Measurements from ENCODE around the gene RHEB.
"Not testable (repeated sequence)": the region's sequence is repeated elsewhere in the genome, so short reads cannot be mapped to it uniquely, and the experiment has no call there.

RHEB gene

DNA sequence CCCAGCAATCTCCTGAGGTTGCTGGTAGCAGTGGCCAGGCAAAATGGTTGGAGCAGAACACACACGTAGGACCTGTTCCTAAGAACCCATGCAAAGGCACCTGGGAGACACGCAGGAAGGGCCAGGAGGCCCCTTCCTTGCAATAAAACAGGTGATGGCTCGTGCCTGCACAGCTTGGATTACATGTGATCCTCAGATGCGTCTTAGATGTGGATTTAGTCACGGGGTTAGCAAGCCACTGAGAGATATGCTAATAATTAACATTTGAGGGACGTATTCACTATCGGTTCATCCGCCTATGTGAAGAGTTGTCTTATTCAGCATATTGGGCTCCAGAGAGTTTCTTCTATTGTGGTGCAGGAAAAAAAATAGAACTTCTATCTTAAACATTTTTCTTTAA, 4.6 kb upstream of the RHEB start:
- Histone ChIP-seq H3K4me1 (ENCODE audit: control insufficient read depth, insufficient read depth, low read length) (peaks cover 8% of the 10 kb centered on the region), H3K4me2 (ENCODE audit: low read length) (no peak overlapping the region), H3K4me3 (ENCODE audit: low read length) (no peak overlapping the region), H3K36me3 (ENCODE audit: insufficient read depth, low read length) (no peaks in the 10 kb centered on the region), H3K9me3 (replicated peaks; ENCODE audit: low read length) (no peaks in the 10 kb centered on the region), H3K9ac (ENCODE audit: low read depth, low read length) (no peak overlapping the region), H3K27me3 (ENCODE audit: control insufficient read depth, insufficient read depth, low read length) (no peaks in the 10 kb centered on the region)

DNA sequence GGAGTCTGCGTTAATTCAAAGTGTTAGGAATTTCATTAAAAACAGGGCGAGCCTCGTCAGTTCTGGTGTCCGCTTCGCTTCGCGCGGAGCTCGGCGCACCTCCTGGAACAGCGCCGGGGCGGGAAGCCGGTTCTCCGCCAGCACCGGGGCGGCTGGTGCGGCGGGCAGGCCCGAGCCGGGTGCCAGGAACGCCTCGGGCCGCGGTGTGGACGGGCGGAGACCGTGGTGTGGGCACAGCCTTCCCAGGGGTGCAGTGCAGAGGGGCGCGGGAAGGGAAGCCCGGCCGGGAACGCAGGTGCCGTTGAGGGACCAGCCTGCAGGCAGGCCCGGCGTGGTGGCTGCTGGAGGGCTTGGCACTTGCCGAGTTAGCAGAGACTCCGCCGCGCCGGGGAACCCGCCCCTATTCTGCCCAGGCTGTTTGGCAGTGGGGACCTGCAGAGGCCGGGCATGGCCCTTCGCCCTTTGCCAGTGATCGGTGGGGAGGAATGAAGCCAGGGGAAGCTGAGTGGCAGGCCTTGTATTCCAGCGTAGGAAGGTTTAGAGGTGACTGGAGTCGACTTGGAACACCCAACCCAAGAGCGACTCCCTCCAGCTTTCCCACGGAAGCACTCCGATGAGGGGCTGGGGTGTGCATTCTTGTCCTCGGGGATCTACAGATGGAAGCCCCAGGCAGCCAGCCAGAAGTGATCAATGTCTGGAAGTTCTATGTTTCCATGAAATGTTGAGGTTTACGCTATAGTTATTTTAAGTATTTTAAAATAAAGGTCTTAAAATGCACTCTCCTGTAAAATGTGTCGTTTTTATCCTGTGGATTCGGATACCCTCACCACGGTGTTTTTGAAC, 945 bp upstream of the RHEB start:
- Histone ChIP-seq H3K9ac (ENCODE audit: low read depth, low read length) (peak overlapping the region; percentile 84), H3K27me3 (ENCODE audit: control insufficient read depth, insufficient read depth, low read length) (no peaks in the 10 kb centered on the region)

DNA sequence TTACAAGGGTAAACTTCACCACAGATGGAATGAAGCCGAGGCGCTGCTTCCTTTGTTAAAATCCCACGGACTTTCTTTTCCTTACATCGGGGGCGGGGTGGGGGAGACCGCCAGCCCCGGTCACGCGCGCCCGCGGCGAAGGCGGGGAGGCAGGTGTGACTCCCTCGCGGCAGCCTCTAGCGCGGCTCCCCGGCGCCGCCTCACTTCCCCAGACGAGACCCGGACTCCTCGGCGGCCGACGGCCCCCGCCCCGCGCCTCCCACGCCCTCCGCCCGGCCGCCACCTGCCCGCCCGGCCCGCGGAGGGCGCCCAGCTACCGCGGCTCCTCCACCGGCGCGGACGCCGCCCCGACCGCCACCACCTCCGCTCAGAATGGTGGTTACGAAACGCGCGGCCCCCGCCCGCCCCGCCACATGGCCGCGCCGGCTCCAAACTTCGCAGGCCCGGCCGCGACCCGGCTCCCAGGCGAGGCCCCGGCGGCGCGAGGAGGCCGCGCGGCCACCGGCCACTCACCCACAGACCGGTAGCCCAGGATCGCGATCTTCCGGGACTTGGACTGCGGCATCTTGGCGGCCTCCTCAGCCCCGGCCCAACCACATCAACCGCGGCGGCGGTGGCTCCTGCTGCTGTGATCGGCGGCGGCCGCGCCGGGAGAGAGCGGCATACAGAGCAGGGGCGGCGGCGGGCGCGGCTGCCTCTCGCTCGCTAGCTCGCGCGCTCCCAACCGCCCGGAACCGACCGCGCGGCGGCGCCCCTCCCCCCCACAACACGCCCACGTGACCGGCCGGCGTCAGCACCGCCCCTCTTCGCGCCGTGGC, 539 bp downstream of the RHEB start:
- peak overlapping the region; percentile 83 for H3K4me3 ChIP-seq (ENCODE audit: low read length)
- not testable (repeated sequence) for H3K27me3 ChIP-seq (ENCODE audit: control insufficient read depth, insufficient read depth, low read length); H3K9me3 ChIP-seq (replicated peaks; ENCODE audit: low read length); H3K36me3 ChIP-seq (ENCODE audit: insufficient read depth, low read length)
- peak overlapping the region; percentile 98 for H3K9ac ChIP-seq (ENCODE audit: low read depth, low read length)
- H3K4me2 ChIP-seq (ENCODE audit: low read length): peak overlapping the region; percentile 96
- peaks cover 22% of the 10 kb centered on the region for H3K4me1 ChIP-seq (ENCODE audit: control insufficient read depth, insufficient read depth, low read length)

More for the DNA sequence above, 945 bp upstream of the RHEB start:
- Histone ChIP-seq H3K36me3 (ENCODE audit: insufficient read depth, low read length) (no peaks in the 10 kb centered on the region), H3K4me1 (ENCODE audit: control insufficient read depth, insufficient read depth, low read length) (peaks cover 22% of the 10 kb centered on the region), H3K4me2 (ENCODE audit: low read length) (peak overlapping the region; percentile 96), H3K4me3 (ENCODE audit: low read length) (peak overlapping the region; percentile 77), H3K9me3 (replicated peaks; ENCODE audit: low read length) (no peaks in the 10 kb centered on the region)

DNA sequence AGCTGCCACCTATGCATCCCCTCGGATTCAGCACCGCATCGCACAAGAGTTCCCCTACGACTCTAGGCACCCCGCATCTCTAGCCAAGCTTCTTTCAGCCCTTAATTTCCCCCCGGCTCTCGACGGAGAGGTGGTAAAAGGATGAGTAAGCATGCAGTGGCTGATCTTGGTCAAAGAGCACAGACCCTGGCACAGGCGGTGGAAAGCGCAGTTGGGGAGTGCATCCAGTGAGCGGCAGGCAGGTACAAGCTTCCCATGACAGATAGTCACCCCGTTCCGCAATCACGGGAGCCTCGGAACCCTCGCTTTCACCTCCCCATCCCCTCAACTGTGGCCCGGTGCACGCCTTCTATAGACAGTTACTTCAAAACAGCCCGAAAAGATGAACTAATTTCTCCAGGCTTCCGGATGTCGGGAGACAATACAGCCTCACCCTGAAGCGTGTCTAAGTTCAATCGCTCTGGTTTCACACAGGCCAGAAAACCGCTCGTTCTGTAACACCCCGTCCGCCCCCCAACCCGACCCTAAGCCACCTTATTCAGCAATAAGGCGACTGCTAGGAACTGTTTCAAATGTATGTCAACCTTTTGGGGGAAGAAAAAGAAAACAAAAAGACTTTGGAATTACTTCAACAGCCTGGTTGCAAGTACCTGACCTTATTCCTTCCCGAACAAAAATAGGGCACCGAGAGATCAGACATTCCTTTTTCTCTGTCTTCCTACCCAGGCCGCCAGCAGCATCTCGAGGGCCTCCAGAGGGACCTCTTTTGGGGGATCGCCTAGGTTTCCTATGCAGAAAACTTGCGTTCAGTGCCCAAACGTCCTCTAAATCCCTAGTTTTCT, 1.4 kb downstream of the RHEB start:
- peaks cover 22% of the 10 kb centered on the region for H3K4me1 ChIP-seq (ENCODE audit: control insufficient read depth, insufficient read depth, low read length)

DNA sequence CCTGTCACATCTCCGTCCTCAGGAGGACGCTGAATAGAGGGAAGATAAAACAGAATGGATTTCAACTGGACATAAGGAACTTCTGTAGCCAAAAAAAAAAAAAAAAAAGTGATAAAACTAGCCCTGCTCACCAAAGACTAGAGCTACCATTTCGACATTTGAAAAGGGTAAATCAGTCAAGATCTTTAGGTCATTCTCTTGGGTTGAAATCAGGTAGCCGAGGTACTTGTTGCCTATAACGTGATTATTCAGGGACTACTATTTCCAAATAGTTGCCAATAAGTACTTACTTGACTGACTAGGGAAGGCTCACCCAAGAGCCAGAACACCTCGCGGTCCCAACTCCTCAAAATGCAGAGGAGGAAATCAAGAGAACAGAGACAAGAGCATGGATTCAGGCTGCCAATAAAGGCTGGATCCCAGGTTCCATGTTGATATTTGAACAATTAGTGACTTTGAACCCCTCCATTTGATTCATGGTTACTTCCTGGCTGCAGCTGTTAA, 2.0 kb downstream of the RHEB start:
- Histone ChIP-seq H3K9ac (ENCODE audit: low read depth, low read length) (peak overlapping the region; percentile 98), H3K36me3 (ENCODE audit: insufficient read depth, low read length) (no peaks in the 10 kb centered on the region), H3K4me1 (ENCODE audit: control insufficient read depth, insufficient read depth, low read length) (peaks cover 22% of the 10 kb centered on the region), H3K4me3 (ENCODE audit: low read length) (peak overlapping the region; percentile 83), H3K27me3 (ENCODE audit: control insufficient read depth, insufficient read depth, low read length) (no peaks in the 10 kb centered on the region), H3K9me3 (replicated peaks; ENCODE audit: low read length) (no peaks in the 10 kb centered on the region), H3K4me2 (ENCODE audit: low read length) (peak overlapping the region; percentile 96)

More for the DNA sequence above, 1.4 kb downstream of the RHEB start:
- Histone ChIP-seq H3K27me3 (ENCODE audit: control insufficient read depth, insufficient read depth, low read length) (no peaks in the 10 kb centered on the region), H3K4me3 (ENCODE audit: low read length) (peak overlapping the region; percentile 83), H3K9me3 (replicated peaks; ENCODE audit: low read length) (no peaks in the 10 kb centered on the region), H3K36me3 (ENCODE audit: insufficient read depth, low read length) (no peaks in the 10 kb centered on the region), H3K9ac (ENCODE audit: low read depth, low read length) (peak overlapping the region; percentile 98), H3K4me2 (ENCODE audit: low read length) (peak overlapping the region; percentile 96)

DNA sequence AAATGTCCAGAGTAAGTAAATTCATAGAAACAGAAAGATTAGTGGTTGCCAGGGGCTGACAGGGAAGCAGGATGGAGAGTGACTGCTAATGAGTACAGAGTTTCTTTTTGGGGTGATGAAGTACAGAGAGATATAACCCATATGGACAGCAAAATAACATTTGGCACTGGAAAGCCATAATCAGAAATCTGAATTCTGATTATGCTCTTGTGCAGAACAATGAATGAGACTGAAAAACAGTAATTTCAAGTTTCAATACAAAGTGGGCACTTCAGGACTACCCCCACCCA, 4.5 kb downstream of the RHEB start:
- H3K27me3 ChIP-seq (ENCODE audit: control insufficient read depth, insufficient read depth, low read length): no peaks in the 10 kb centered on the region
- no peak overlapping the region for H3K4me2 ChIP-seq (ENCODE audit: low read length)
- H3K4me1 ChIP-seq (ENCODE audit: control insufficient read depth, insufficient read depth, low read length): peaks cover 16% of the 10 kb centered on the region

DNA sequence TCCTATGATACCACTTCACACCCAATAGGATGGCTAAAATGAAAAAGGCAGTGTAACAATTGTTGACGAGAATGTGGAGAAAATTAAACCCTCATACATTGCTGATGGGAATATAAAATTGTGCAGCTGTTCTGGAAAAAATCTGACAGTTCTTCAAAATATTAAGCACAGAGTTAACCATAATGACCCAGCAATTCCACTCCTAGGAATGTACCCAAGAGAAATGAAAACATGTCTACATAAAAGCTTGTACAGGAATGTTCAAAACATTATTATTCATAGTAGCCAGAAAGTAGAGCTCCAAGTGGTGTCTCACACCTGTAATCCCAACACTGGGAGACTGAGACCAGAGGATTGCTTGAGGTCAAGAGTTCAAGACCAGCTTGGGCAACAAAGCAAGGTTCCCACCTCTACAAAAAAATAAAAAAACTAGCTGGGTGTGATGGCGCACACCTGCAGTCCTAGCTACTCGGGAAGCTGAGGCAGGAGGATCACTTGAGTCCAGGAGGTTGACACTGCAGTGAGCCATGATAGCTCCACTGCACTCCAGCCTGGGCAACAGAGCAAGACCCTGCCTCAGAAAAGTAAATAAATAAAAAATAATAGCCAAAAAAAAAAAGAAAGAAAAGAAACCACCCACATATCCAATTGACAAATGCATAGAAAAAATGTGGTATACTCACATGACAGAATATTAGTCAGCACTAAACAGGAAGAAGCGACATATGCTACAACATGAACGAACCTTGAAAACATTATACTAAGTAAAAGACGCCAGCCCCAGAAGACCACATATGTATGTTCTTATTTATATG, 5.0 kb downstream of the RHEB start:
- Histone ChIP-seq H3K4me1 (ENCODE audit: control insufficient read depth, insufficient read depth, low read length) (peaks cover 14% of the 10 kb centered on the region), H3K4me3 (ENCODE audit: low read length) (no peak overlapping the region), H3K36me3 (ENCODE audit: insufficient read depth, low read length) (no peaks in the 10 kb centered on the region), H3K4me2 (ENCODE audit: low read length) (no peak overlapping the region), H3K9me3 (replicated peaks; ENCODE audit: low read length) (no peaks in the 10 kb centered on the region), H3K27me3 (ENCODE audit: control insufficient read depth, insufficient read depth, low read length) (no peaks in the 10 kb centered on the region), H3K9ac (ENCODE audit: low read depth, low read length) (no peak overlapping the region)

More for the DNA sequence above, 4.5 kb downstream of the RHEB start:
- no peaks in the 10 kb centered on the region for H3K36me3 ChIP-seq (ENCODE audit: insufficient read depth, low read length)
- no peaks in the 10 kb centered on the region for H3K9me3 ChIP-seq (replicated peaks; ENCODE audit: low read length)
- H3K4me3 ChIP-seq (ENCODE audit: low read length): no peak overlapping the region
- H3K9ac ChIP-seq (ENCODE audit: low read depth, low read length): no peak overlapping the region

DNA sequence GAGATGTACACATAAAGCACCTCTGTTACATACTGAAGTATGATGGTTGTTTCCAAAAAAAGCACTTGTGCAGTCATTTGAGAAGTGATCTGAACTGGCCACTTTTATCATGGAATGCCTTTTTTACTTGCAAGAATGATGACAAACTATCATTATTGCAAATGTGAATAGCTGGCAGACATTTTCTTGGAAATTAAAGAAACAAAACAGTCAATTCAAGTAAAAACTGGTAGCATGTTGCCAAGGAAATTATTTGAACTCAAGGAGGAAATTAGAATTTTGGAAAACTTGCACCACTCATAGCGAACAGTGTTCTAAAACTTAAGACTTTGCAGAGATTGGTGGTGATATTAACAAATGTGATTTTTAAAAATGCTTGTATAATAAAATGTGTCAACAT, 6.6 kb downstream of the RHEB start:
- H3K27me3 ChIP-seq (ENCODE audit: control insufficient read depth, insufficient read depth, low read length): no peaks in the 10 kb centered on the region
- H3K9me3 ChIP-seq (replicated peaks; ENCODE audit: low read length): no peaks in the 10 kb centered on the region
- H3K36me3 ChIP-seq (ENCODE audit: insufficient read depth, low read length): no peaks in the 10 kb centered on the region
- no peak overlapping the region for H3K4me2 ChIP-seq (ENCODE audit: low read length)
- H3K9ac ChIP-seq (ENCODE audit: low read depth, low read length): no peak overlapping the region
- H3K4me1 ChIP-seq (ENCODE audit: control insufficient read depth, insufficient read depth, low read length): peaks cover 24% of the 10 kb centered on the region
- no peak overlapping the region for H3K4me3 ChIP-seq (ENCODE audit: low read length)

DNA sequence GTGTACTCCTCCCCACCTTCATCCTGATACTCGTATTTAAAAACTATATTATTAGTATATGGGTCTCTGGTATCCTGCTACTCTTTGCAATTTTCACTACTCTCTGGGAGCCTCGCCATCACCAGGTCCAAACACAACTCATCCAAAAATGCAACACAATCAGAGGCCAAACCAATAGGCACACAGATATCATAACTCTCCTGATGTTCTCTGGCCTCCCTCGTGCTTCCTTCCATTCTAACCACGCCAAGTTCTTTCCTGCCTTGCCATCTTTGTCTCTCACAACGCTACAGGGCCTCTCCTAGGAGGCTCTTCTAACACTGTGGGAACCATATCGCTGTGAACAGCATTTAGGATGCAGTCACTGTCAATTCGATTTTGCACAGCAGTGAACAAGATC, 7.3 kb downstream of the RHEB start:
- no peaks in the 10 kb centered on the region for H3K27me3 ChIP-seq (ENCODE audit: control insufficient read depth, insufficient read depth, low read length)
- H3K36me3 ChIP-seq (ENCODE audit: insufficient read depth, low read length): no peaks in the 10 kb centered on the region
- H3K4me3 ChIP-seq (ENCODE audit: low read length): no peak overlapping the region
- H3K9me3 ChIP-seq (replicated peaks; ENCODE audit: low read length): no peaks in the 10 kb centered on the region
- H3K4me1 ChIP-seq (ENCODE audit: control insufficient read depth, insufficient read depth, low read length): peaks cover 20% of the 10 kb centered on the region
- no peak overlapping the region for H3K4me2 ChIP-seq (ENCODE audit: low read length)
- no peak overlapping the region for H3K9ac ChIP-seq (ENCODE audit: low read depth, low read length)

DNA sequence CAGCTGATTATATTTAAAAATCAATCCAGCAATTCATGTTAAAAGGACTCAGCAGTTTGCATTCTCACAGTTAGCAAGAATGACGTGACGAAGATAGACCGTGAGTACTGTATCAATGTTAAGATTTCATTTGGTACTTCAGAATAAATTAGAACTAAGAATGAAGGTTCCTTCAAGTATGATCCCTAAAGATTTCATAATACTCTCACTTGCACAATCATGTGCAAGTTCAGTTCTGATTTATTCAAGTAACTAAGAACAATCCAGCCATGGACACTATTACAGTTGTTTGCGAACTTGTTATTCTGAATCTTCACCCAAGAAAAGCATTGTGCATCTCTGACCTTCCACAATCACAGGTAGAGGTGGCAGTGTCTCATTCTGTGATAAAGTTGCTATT, 7.7 kb downstream of the RHEB start:
- H3K4me3 ChIP-seq (ENCODE audit: low read length): no peak overlapping the region
- H3K4me2 ChIP-seq (ENCODE audit: low read length): no peak overlapping the region
- H3K36me3 ChIP-seq (ENCODE audit: insufficient read depth, low read length): no peaks in the 10 kb centered on the region
- H3K27me3 ChIP-seq (ENCODE audit: control insufficient read depth, insufficient read depth, low read length): no peaks in the 10 kb centered on the region
- no peak overlapping the region for H3K9ac ChIP-seq (ENCODE audit: low read depth, low read length)
- H3K9me3 ChIP-seq (replicated peaks; ENCODE audit: low read length): no peaks in the 10 kb centered on the region
- peaks cover 18% of the 10 kb centered on the region for H3K4me1 ChIP-seq (ENCODE audit: control insufficient read depth, insufficient read depth, low read length)
